T-helper 2 cell treated with Interferon-gamma antibody and Interleukin-4, amounts not matched to agents 5 μg/mL and 100 μg/mL, for 36 hours (primary cell): Measurements from ENCODE around the gene RNU5D-1.
"Not testable (repeated sequence)": the region's sequence is repeated elsewhere in the genome, so short reads cannot be mapped to it uniquely, and the experiment has no call there.

Experiments
- DNase-seq: peaks from one replicate; pipeline ENCODE4 v3.0.0; 2021; ENCODE audit warnings: low spot score
- H3K27ac Mint-ChIP-seq: one replicate; pipeline ENCODE4 v1.8.0; 2021; ENCODE audit warnings: mild to moderate bottlenecking, mixed read lengths
- H3K27me3 Mint-ChIP-seq: one replicate; pipeline ENCODE4 v1.8.0; 2021; ENCODE audit warnings: low read depth, mixed read lengths
- H3K36me3 Mint-ChIP-seq: one replicate; pipeline ENCODE4 v1.8.0; 2021; ENCODE audit warnings: low read depth, mixed read lengths
- H3K4me1 Mint-ChIP-seq: one replicate; pipeline ENCODE4 v1.8.0; 2021; ENCODE audit warnings: low read depth, mixed read lengths
- H3K4me3 Mint-ChIP-seq: one replicate; pipeline ENCODE4 v1.8.0; 2022; ENCODE audit warnings: mild to moderate bottlenecking, moderate library complexity, mixed read lengths
- H3K9me3 Mint-ChIP-seq: one replicate; pipeline ENCODE4 v1.8.0; 2021; ENCODE audit warnings: mixed read lengths

The RNU5D-1 gene

GRCh38 chr1:44730741-44731512, at the start of gene RNU5D-1:
TSS of gene RNU5D-1 (minus strand) at chr1:44731170.
- peak within 1 kb of the TSS; percentile 72 for H3K4me3 Mint-ChIP-seq
- peaks cover 5% of the 10 kb centered on the region for H3K36me3 Mint-ChIP-seq
- peak within 1 kb of the TSS; percentile 100 for H3K27ac Mint-ChIP-seq
- DNase-seq, result peak; percentile 89
- H3K27me3 Mint-ChIP-seq, result no peaks in the 10 kb centered on the region
- H3K9me3 Mint-ChIP-seq, result no peaks in the 10 kb centered on the region
- peaks cover 29% of the 10 kb centered on the region for H3K4me1 Mint-ChIP-seq

- Mint-ChIP-seq H3K27me3 (no peaks in the 10 kb centered on the region), H3K36me3 (peaks cover 67% of the 10 kb centered on the region), H3K4me3 (no peak overlapping the region), H3K9me3 (no peaks in the 10 kb centered on the region), H3K27ac (peak overlapping the region; percentile 45), H3K4me1 (peaks cover 39% of the 10 kb centered on the region)
- no peak for DNase-seq
These were observed 49.7 kb upstream of the RNU5D-1 start for GRCh38 chr1:44780583-44781121.

GRCh38 chr1:44778705-44779576, 48.0 kb upstream of the RNU5D-1 start:
- no peaks in the 10 kb centered on the region for H3K9me3 Mint-ChIP-seq
- DNase-seq, result no peak
- H3K27ac Mint-ChIP-seq, result peak overlapping the region; percentile 49
- H3K4me1 Mint-ChIP-seq, result peaks cover 36% of the 10 kb centered on the region
- peak overlapping the region; percentile 94 for H3K4me3 Mint-ChIP-seq
- H3K36me3 Mint-ChIP-seq, result peaks cover 71% of the 10 kb centered on the region
- H3K27me3 Mint-ChIP-seq, result no peaks in the 10 kb centered on the region

- H3K27me3 Mint-ChIP-seq, result no peaks in the 10 kb centered on the region
- peak overlapping the region; percentile 94 for H3K4me3 Mint-ChIP-seq
- H3K9me3 Mint-ChIP-seq, result no peaks in the 10 kb centered on the region
- DNase-seq, result no peak
- H3K4me1 Mint-ChIP-seq, result peaks cover 31% of the 10 kb centered on the region
- H3K27ac Mint-ChIP-seq, result peak overlapping the region; percentile 62
- peaks cover 67% of the 10 kb centered on the region for H3K36me3 Mint-ChIP-seq
These were observed 47.1 kb upstream of the RNU5D-1 start for GRCh38 chr1:44777969-44778635.

- Mint-ChIP-seq H3K36me3 (peaks cover 64% of the 10 kb centered on the region), H3K27me3 (no peaks in the 10 kb centered on the region), H3K4me3 (peak overlapping the region; percentile 94), H3K9me3 (no peaks in the 10 kb centered on the region), H3K4me1 (peaks cover 31% of the 10 kb centered on the region), H3K27ac (peak overlapping the region; percentile 62)
- no peak for DNase-seq
These were observed 46.6 kb upstream of the RNU5D-1 start for GRCh38 chr1:44777547-44777946.

GRCh38 chr1:44776730-44777068, 45.7 kb upstream of the RNU5D-1 start:
- Mint-ChIP-seq H3K27ac (peak overlapping the region; percentile 94), H3K36me3 (peaks cover 60% of the 10 kb centered on the region), H3K4me3 (peak overlapping the region; percentile 94), H3K9me3 (no peaks in the 10 kb centered on the region), H3K4me1 (peaks cover 31% of the 10 kb centered on the region), H3K27me3 (no peaks in the 10 kb centered on the region)
- DNase-seq, result no peak

- peak overlapping the region; percentile 94 for H3K27ac Mint-ChIP-seq
- no peaks in the 10 kb centered on the region for H3K27me3 Mint-ChIP-seq
- H3K9me3 Mint-ChIP-seq, result no peaks in the 10 kb centered on the region
- peak; percentile 27 for DNase-seq
- H3K4me3 Mint-ChIP-seq, result peak overlapping the region; percentile 94
- H3K4me1 Mint-ChIP-seq, result peaks cover 30% of the 10 kb centered on the region
- peaks cover 55% of the 10 kb centered on the region for H3K36me3 Mint-ChIP-seq
These were observed 45.2 kb upstream of the RNU5D-1 start for GRCh38 chr1:44775930-44776729.

- DNase-seq, result peak; percentile 90
- Mint-ChIP-seq H3K4me3 (peak within 1 kb of the TSS; percentile 94), H3K9me3 (no peaks in the 10 kb centered on the region), H3K27ac (peak within 1 kb of the TSS; percentile 98), H3K4me1 (peaks cover 27% of the 10 kb centered on the region), H3K27me3 (no peaks in the 10 kb centered on the region), H3K36me3 (peaks cover 46% of the 10 kb centered on the region)
These were observed 44.3 kb upstream of the RNU5D-1 start, which contains the start of gene RPS8 for GRCh38 chr1:44775078-44775929. TSS of gene RPS8 (plus strand) at chr1:44775540. CDS start at chr1:44775597, 57 bp downstream.

GRCh38 chr1:44766421-44766820, 35.5 kb upstream of the RNU5D-1 start:
- H3K27ac Mint-ChIP-seq, H3K27me3 Mint-ChIP-seq, H3K4me3 Mint-ChIP-seq, H3K9me3 Mint-ChIP-seq, DNase-seq, H3K4me1 Mint-ChIP-seq: not testable (repeated sequence)
- peaks cover 36% of the 10 kb centered on the region for H3K36me3 Mint-ChIP-seq

GRCh38 chr1:44760876-44761275, 29.9 kb upstream of the RNU5D-1 start:
- H3K4me3 Mint-ChIP-seq, result no peak overlapping the region
- no peak overlapping the region for H3K27ac Mint-ChIP-seq
- H3K9me3 Mint-ChIP-seq, result no peaks in the 10 kb centered on the region
- H3K36me3 Mint-ChIP-seq, result peaks cover 65% of the 10 kb centered on the region
- no peaks in the 10 kb centered on the region for H3K27me3 Mint-ChIP-seq
- DNase-seq, result no peak
- peaks cover 4% of the 10 kb centered on the region for H3K4me1 Mint-ChIP-seq

- H3K27me3 Mint-ChIP-seq, result no peaks in the 10 kb centered on the region
- peaks cover 71% of the 10 kb centered on the region for H3K36me3 Mint-ChIP-seq
- no peak for DNase-seq
- H3K4me1 Mint-ChIP-seq, result peaks cover 4% of the 10 kb centered on the region
- no peak overlapping the region for H3K4me3 Mint-ChIP-seq
- no peaks in the 10 kb centered on the region for H3K9me3 Mint-ChIP-seq
- H3K27ac Mint-ChIP-seq, result no peak overlapping the region
These were observed 28.1 kb upstream of the RNU5D-1 start for GRCh38 chr1:44759077-44759476.

- H3K4me3 Mint-ChIP-seq, result no peak overlapping the region
- no peak for DNase-seq
- H3K27me3 Mint-ChIP-seq, result no peaks in the 10 kb centered on the region
- H3K9me3 Mint-ChIP-seq, result no peaks in the 10 kb centered on the region
- H3K36me3 Mint-ChIP-seq, result peaks cover 70% of the 10 kb centered on the region
- H3K4me1 Mint-ChIP-seq, result peaks cover 4% of the 10 kb centered on the region
- no peak overlapping the region for H3K27ac Mint-ChIP-seq
These were observed 26.4 kb upstream of the RNU5D-1 start for GRCh38 chr1:44757420-44757819.
